Stimulated activated naive CD8-positive, alpha-beta T cell treated with anti-CD3 and anti-CD28 coated beads, Interleukin-15, amount 100 ng/mL, for 72 hours (primary cell): ENCODE results near the gene ARHGAP26.

ENCODE experiments used
- ATAC-seq: fragments of 150-1000 bp; cut with Tn5 transposase; 2 replicates; pipeline ENCODE4 v1.10.0; 2021; ENCODE audit warnings: mild to moderate bottlenecking, moderate library complexity
- DNase-seq, 2 donors: peaks; one replicate each; pipeline ENCODE4 v3.0.0; 2021 to 2022
- H3K27ac Mint-ChIP-seq, 2 donors: one replicate each; pipeline ENCODE4 v1.8.0; 2022; ENCODE audit warnings: mild to moderate bottlenecking in 2 of 2, mixed read lengths in 2 of 2, moderate library complexity in 2 of 2
- H3K27me3 Mint-ChIP-seq: one replicate; pipeline ENCODE4 v1.8.0; 2022; ENCODE audit warnings: mixed read lengths
- H3K4me1 Mint-ChIP-seq: one replicate; pipeline ENCODE4 v1.8.0; 2022; ENCODE audit warnings: mild to moderate bottlenecking, mixed read lengths
- H3K4me3 Mint-ChIP-seq, 2 donors: one replicate each; pipeline ENCODE4 v1.8.0; 2022; ENCODE audit warnings: mild to moderate bottlenecking in 2 of 2, mixed read lengths in 2 of 2, moderate library complexity in 1 of 2
- H3K9me3 Mint-ChIP-seq, 2 donors: one replicate each; pipeline ENCODE4 v1.8.0; 2022; ENCODE audit warnings: mixed read lengths in 2 of 2

The ARHGAP26 gene

GRCh38 chr5:142743592-142744441, 26.4 kb upstream of the ARHGAP26 start:
- peaks cover 5% of the 10 kb centered on the region for H3K4me1 Mint-ChIP-seq
- ATAC-seq (no peak), DNase-seq (no peak)
- H3K4me3 Mint-ChIP-seq, result no peak overlapping the region
- no peak overlapping the region for H3K27ac Mint-ChIP-seq
- no peaks in the 10 kb centered on the region for H3K27me3 Mint-ChIP-seq
- H3K9me3 Mint-ChIP-seq, result no peaks in the 10 kb centered on the region

GRCh38 chr5:142745268-142745667, 24.9 kb upstream of the ARHGAP26 start:
- Mint-ChIP-seq H3K9me3 (no peaks in the 10 kb centered on the region), H3K27ac (no peak overlapping the region), H3K27me3 (no peaks in the 10 kb centered on the region), H3K4me1 (peaks cover 18% of the 10 kb centered on the region), H3K4me3 (no peak overlapping the region)
- DNase-seq, result no peak
- ATAC-seq, result no peak

- no peaks in the 10 kb centered on the region for H3K9me3 Mint-ChIP-seq
- no peak for DNase-seq
- ATAC-seq, result no peak
- H3K4me3 Mint-ChIP-seq, result no peak overlapping the region
- H3K4me1 Mint-ChIP-seq, result peaks cover 18% of the 10 kb centered on the region
- no peak overlapping the region for H3K27ac Mint-ChIP-seq
- no peaks in the 10 kb centered on the region for H3K27me3 Mint-ChIP-seq
These were observed 23.4 kb upstream of the ARHGAP26 start for GRCh38 chr5:142746532-142747433.

GRCh38 chr5:142748132-142748531, 22.0 kb upstream of the ARHGAP26 start:
- H3K27me3 Mint-ChIP-seq, result no peaks in the 10 kb centered on the region
- no peak overlapping the region for H3K4me3 Mint-ChIP-seq
- no peaks in the 10 kb centered on the region for H3K9me3 Mint-ChIP-seq
- peaks cover 18% of the 10 kb centered on the region for H3K4me1 Mint-ChIP-seq
- H3K27ac Mint-ChIP-seq, result no peak overlapping the region
- DNase-seq (no peak), ATAC-seq (no peak)

GRCh38 chr5:142748568-142749249, 21.5 kb upstream of the ARHGAP26 start:
- H3K27me3 Mint-ChIP-seq, result no peaks in the 10 kb centered on the region
- ATAC-seq, result peak; percentile 78
- H3K9me3 Mint-ChIP-seq, result no peaks in the 10 kb centered on the region
- H3K4me1 Mint-ChIP-seq, result peaks cover 18% of the 10 kb centered on the region
- no peak overlapping the region for H3K27ac Mint-ChIP-seq
- peak; percentile 50 to 54 for DNase-seq
- peak overlapping the region in 1 of 2 donors; percentile 43 for H3K4me3 Mint-ChIP-seq

DNA sequence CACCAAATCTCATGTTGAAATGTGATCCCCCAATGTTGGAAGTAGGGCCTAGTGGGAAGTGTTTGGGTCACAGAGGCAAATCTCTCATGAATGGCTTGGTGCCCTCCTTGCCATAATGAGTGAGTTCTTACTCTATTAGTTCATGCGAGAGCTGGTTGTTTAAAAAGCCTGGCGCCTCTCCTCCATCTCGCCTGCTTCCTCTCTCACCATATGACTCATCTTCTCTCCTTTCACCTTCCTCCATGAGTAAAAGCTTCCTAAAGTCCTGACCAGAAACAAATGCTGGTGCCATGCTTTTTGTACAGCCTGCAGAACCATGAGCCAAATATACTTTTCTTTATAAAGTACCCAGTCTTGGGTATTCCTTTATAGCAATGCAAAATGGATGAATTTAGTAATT, 20.9 kb upstream of the ARHGAP26 start:
- Mint-ChIP-seq H3K4me1 (peaks cover 18% of the 10 kb centered on the region), H3K9me3 (no peaks in the 10 kb centered on the region), H3K27ac (no peak overlapping the region), H3K27me3 (no peaks in the 10 kb centered on the region), H3K4me3 (no peak overlapping the region)
- DNase-seq, result peak in 1 of 2 donors; percentile 27
- peak; percentile 69 for ATAC-seq

DNA sequence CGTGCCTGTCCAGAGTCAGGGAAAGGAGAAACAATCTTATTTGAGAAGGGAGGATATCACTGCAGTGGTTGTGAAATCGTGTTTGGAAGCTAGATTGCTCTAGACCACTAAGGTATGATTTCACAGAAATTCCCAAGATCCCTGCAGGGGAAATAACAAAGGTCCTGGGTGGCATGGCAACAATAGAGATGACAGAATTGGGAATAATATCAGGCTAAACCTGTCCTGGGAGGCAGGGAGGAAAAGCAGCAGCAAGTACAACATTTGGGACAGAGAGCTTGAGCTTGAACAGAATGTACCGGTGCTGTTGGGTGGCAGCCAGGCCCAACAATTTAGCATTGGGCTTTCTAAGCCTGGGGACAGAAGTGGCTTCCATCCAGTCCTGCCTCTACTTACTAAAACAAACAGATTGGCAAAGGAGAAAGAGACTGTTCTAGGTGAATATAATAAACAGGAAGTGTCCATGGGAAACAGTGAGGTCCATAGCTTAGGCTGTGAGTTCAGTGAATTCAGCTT, 17.0 kb upstream of the ARHGAP26 start:
- Mint-ChIP-seq H3K4me3 (no peak overlapping the region), H3K27ac (peak overlapping the region; percentile 6 to 17), H3K27me3 (peaks cover 12% of the 10 kb centered on the region), H3K4me1 (peaks cover 29% of the 10 kb centered on the region), H3K9me3 (no peaks in the 10 kb centered on the region)
- no peak for ATAC-seq
- no peak for DNase-seq

DNA sequence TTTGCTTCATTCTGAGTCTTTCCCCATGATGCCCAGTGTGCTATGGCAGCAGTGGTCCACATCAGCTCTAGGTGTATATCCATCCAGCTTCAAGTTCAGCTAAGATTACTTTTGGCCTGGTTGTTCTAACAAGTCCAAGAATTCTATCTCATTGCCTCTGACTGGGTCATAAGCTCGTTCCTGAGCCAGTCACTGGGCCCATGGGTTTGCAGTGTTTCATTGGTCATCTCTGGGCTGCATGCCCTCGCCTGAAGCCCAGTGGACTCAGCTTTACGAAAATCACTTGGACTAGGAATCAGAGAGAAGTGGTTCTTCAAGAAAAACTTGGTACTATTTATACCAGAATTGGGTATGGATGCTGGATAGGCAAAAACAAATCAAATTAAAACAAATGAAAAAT, 16.1 kb upstream of the ARHGAP26 start:
- no peak overlapping the region for H3K4me3 Mint-ChIP-seq
- H3K27me3 Mint-ChIP-seq, result peaks cover 12% of the 10 kb centered on the region
- H3K9me3 Mint-ChIP-seq, result no peaks in the 10 kb centered on the region
- peaks cover 31% of the 10 kb centered on the region for H3K4me1 Mint-ChIP-seq
- no peak overlapping the region for H3K27ac Mint-ChIP-seq
- ATAC-seq, result no peak
- no peak for DNase-seq

GRCh38 chr5:142756576-142756975, 13.6 kb upstream of the ARHGAP26 start:
- DNase-seq (no peak), ATAC-seq (no peak)
- H3K4me3 Mint-ChIP-seq, result no peak overlapping the region
- H3K27ac Mint-ChIP-seq, result no peak overlapping the region
- H3K27me3 Mint-ChIP-seq, result peaks cover 12% of the 10 kb centered on the region
- H3K4me1 Mint-ChIP-seq, result peaks cover 19% of the 10 kb centered on the region
- H3K9me3 Mint-ChIP-seq, result no peaks in the 10 kb centered on the region

DNA sequence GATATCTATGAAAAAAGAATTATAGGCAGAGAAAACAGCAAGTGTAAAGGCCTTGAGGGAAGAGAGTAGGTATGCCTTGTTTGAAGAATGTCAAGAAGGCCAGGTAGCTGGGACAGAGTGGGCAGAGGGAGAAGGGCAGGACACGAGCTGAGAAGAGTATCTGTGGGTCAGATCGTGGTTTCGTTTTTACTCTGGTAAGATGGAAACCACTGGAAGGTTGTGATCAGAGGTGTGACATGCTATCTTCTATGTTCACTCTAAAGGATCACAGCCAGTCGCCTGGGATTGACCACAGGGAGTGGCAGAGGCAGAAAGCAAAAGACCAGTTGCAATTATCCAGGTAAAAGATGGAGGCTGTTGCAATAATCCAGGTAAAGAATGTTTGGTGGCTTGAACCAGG, 12.6 kb upstream of the ARHGAP26 start:
- no peaks in the 10 kb centered on the region for H3K9me3 Mint-ChIP-seq
- no peak overlapping the region for H3K4me3 Mint-ChIP-seq
- ATAC-seq, result no peak
- peak overlapping the region in 1 of 2 donors; percentile 0 for H3K27ac Mint-ChIP-seq
- H3K4me1 Mint-ChIP-seq, result peaks cover 19% of the 10 kb centered on the region
- H3K27me3 Mint-ChIP-seq, result peaks cover 12% of the 10 kb centered on the region
- DNase-seq, result no peak

GRCh38 chr5:142758062-142758795, 11.9 kb upstream of the ARHGAP26 start:
- peaks cover 12% of the 10 kb centered on the region for H3K27me3 Mint-ChIP-seq
- DNase-seq (no peak), ATAC-seq (peak; percentile 90)
- H3K9me3 Mint-ChIP-seq, result no peaks in the 10 kb centered on the region
- no peak overlapping the region for H3K4me3 Mint-ChIP-seq
- no peak overlapping the region for H3K27ac Mint-ChIP-seq
- peaks cover 19% of the 10 kb centered on the region for H3K4me1 Mint-ChIP-seq

- H3K4me1 Mint-ChIP-seq, result peaks cover 19% of the 10 kb centered on the region
- H3K4me3 Mint-ChIP-seq, result no peak overlapping the region
- peaks cover 12% of the 10 kb centered on the region for H3K27me3 Mint-ChIP-seq
- H3K9me3 Mint-ChIP-seq, result no peaks in the 10 kb centered on the region
- no peak overlapping the region for H3K27ac Mint-ChIP-seq
- DNase-seq, result no peak
- no peak for ATAC-seq
These were observed 11.4 kb upstream of the ARHGAP26 start for GRCh38 chr5:142758796-142759145.

- DNase-seq (no peak), ATAC-seq (no peak)
- Mint-ChIP-seq H3K9me3 (no peaks in the 10 kb centered on the region), H3K4me1 (peaks cover 3% of the 10 kb centered on the region), H3K27ac (no peak overlapping the region), H3K27me3 (no peaks in the 10 kb centered on the region), H3K4me3 (no peak overlapping the region)
These were observed 6.5 kb upstream of the ARHGAP26 start for GRCh38 chr5:142763701-142764100.

DNA sequence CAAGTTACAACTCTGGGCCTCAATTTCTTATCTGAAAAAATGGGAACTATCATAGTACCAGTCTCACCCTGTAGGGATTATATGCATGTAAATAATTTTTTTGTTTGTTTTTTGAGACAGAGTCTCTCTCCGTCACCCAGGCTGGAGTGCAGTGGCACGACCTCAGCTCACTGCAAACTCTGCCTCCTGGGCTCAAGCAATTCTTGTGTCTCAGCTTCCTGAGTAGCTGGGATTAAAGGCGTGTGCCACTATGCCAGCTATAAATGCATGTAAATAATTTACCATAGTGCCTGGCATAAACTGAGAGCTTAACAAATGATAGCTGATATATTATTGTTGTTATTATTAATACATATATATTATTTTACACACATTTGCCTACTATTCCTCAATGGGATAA, 3.0 kb upstream of the ARHGAP26 start:
- no peak overlapping the region for H3K27ac Mint-ChIP-seq
- no peaks in the 10 kb centered on the region for H3K9me3 Mint-ChIP-seq
- no peaks in the 10 kb centered on the region for H3K27me3 Mint-ChIP-seq
- DNase-seq (no peak), ATAC-seq (no peak)
- H3K4me1 Mint-ChIP-seq, result peaks cover 23% of the 10 kb centered on the region
- H3K4me3 Mint-ChIP-seq, result no peak overlapping the region

DNA sequence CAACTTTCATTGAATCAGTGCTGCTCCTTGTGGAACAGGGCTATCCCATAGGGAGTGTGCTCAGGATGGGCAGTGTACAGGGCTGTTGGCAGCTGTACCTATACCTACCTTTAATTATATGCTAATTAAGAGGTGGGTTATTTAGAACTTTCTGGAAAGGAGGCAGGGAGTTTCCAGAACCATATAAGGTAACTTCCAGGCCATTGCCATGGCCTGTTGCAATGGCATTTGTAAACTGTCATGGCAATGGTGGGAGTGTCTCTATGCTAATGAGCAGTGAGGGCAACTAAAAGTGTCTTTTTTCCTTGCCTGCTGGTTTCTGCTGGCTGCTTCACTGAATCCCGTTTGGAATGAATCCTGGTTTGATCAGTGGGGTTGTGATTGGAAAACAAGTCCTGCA, 2.3 kb upstream of the ARHGAP26 start:
- Mint-ChIP-seq H3K4me3 (no peak overlapping the region), H3K4me1 (peaks cover 29% of the 10 kb centered on the region), H3K27me3 (no peaks in the 10 kb centered on the region), H3K9me3 (no peaks in the 10 kb centered on the region), H3K27ac (no peak overlapping the region)
- no peak for DNase-seq
- ATAC-seq, result no peak
